Measurements from ENCODE around the gene PRPF40B. TPM values are rescaled to one million over a fixed set of nuclear protein-coding genes. Genes with fewer than 3 reads are reported as not detected.

The PRPF40B gene
- total RNA-seq, 3 donors from 2014 or later (not counting 1 experiment from before 2014, with no cell fraction given) = 5.6 to 6.8 (median 5.9) TPM

- DNase-seq = peak in 1 of 2 donors; percentile 28
- no peak for TF ChIP-seq CTCF (IDR thresholded peaks at IDR 0.05)
- WGBS (ENCODE audit: insufficient coverage) = 64% methylated on average over 12 of the region's 13 CpGs
- Histone ChIP-seq H3K4me3 (ENCODE audit: low read length) (no peak overlapping the region), H3K27me3 (ENCODE audit: control insufficient read depth, insufficient read depth, low read length) (no peaks in the 10 kb centered on the region), H3K9me3 (ENCODE audit: control insufficient read depth, insufficient read depth, low read length) (no peaks in the 10 kb centered on the region), H3K36me3 (ENCODE audit: control insufficient read depth, insufficient read depth, low read length) (no peaks in the 10 kb centered on the region), H3K27ac (ENCODE audit: low read length) (peak overlapping the region; percentile 91), H3K4me1 (ENCODE audit: control insufficient read depth, insufficient read depth, low read length) (peaks cover 62% of the 10 kb centered on the region)
- H3K4me3 Mint-ChIP-seq = peak overlapping the region; percentile 19
- peak overlapping the region; percentile 89 to 92 for H3K27ac Mint-ChIP-seq
- no peaks in the 10 kb centered on the region for H3K36me3 Mint-ChIP-seq
- peaks cover 75 to 88% of the 10 kb centered on the region in 2 donors for H3K4me1 Mint-ChIP-seq
- H3K27me3 Mint-ChIP-seq (ENCODE audit: low read depth in 2 of 2) = no peaks in the 10 kb centered on the region
- H3K9me3 Mint-ChIP-seq = no peaks in the 10 kb centered on the region
- ATAC-seq = peak; percentile 13 to 23 (median 16)
- intact Hi-C loops (cut with micrococcal nuclease) = no loop called here
These were observed 50.3 kb downstream of the PRPF40B start for GRCh38 chr12:49673446-49674317.

GRCh38 chr12:49674318-49674981 is 51.1 kb downstream of the PRPF40B start:
- Mint-ChIP-seq H3K4me1 (peaks cover 75 to 81% of the 10 kb centered on the region in 2 donors), H3K27ac (peak overlapping the region; percentile 89 to 92), H3K9me3 (no peaks in the 10 kb centered on the region), H3K36me3 (no peaks in the 10 kb centered on the region), H3K27me3 (ENCODE audit: low read depth in 2 of 2) (no peaks in the 10 kb centered on the region), H3K4me3 (peak overlapping the region; percentile 51)
- DNase-seq (no peak), ATAC-seq (no peak)
- no peak for TF ChIP-seq CTCF (IDR thresholded peaks at IDR 0.05)
- H3K4me1 ChIP-seq (ENCODE audit: control insufficient read depth, insufficient read depth, low read length) = peaks cover 60% of the 10 kb centered on the region
- peak overlapping the region; percentile 91 for H3K27ac ChIP-seq (ENCODE audit: low read length)
- H3K4me3 ChIP-seq (ENCODE audit: low read length) = no peak overlapping the region
- H3K9me3 ChIP-seq (ENCODE audit: control insufficient read depth, insufficient read depth, low read length) = no peaks in the 10 kb centered on the region
- intact Hi-C loops (cut with micrococcal nuclease) = no loop called here
- no peaks in the 10 kb centered on the region for H3K27me3 ChIP-seq (ENCODE audit: control insufficient read depth, insufficient read depth, low read length)
- whole genome bisulfite sequencing (ENCODE audit: insufficient coverage) = 56% methylated on average over 4 of the region's 4 CpGs
- H3K36me3 ChIP-seq (ENCODE audit: control insufficient read depth, insufficient read depth, low read length) = no peaks in the 10 kb centered on the region

GRCh38 chr12:49675137-49675536 is 51.8 kb downstream of the PRPF40B start:
- H3K4me3 Mint-ChIP-seq = peak overlapping the region; percentile 35
- DNase-seq (no peak), ATAC-seq (no peak)
- H3K27me3 Mint-ChIP-seq (ENCODE audit: low read depth in 2 of 2) = no peaks in the 10 kb centered on the region
- H3K27me3 ChIP-seq (ENCODE audit: control insufficient read depth, insufficient read depth, low read length) = no peaks in the 10 kb centered on the region
- H3K4me3 ChIP-seq (ENCODE audit: low read length) = no peak overlapping the region
- no peaks in the 10 kb centered on the region for H3K9me3 Mint-ChIP-seq
- peaks cover 68 to 74% of the 10 kb centered on the region in 2 donors for H3K4me1 Mint-ChIP-seq
- H3K27ac Mint-ChIP-seq = peak overlapping the region; percentile 89 to 92
- no peak overlapping the region for H3K27ac ChIP-seq (ENCODE audit: low read length)
- TF ChIP-seq CTCF (IDR thresholded peaks at IDR 0.05) = no peak
- WGBS (ENCODE audit: insufficient coverage) = 55% methylated on average over 7 of the region's 7 CpGs
- H3K36me3 ChIP-seq (ENCODE audit: control insufficient read depth, insufficient read depth, low read length) = no peaks in the 10 kb centered on the region
- H3K36me3 Mint-ChIP-seq = no peaks in the 10 kb centered on the region
- peaks cover 53% of the 10 kb centered on the region for H3K4me1 ChIP-seq (ENCODE audit: control insufficient read depth, insufficient read depth, low read length)
- intact Hi-C loops (cut with micrococcal nuclease) = no loop called here
- H3K9me3 ChIP-seq (ENCODE audit: control insufficient read depth, insufficient read depth, low read length) = no peaks in the 10 kb centered on the region

All from natural killer cell (primary cell).